HG02763 (cell line): ENCODE results near the gene KRT79.

Source experiments
- ATAC-seq: cut with Tn5 transposase; IDR thresholded peaks from one replicate; pipeline ENCODE4 v1.9.1; 2021; ENCODE audit warnings: mild to moderate bottlenecking, moderate library complexity; ENCODE audit not compliant: unreplicated experiment

Gene KRT79

DNA sequence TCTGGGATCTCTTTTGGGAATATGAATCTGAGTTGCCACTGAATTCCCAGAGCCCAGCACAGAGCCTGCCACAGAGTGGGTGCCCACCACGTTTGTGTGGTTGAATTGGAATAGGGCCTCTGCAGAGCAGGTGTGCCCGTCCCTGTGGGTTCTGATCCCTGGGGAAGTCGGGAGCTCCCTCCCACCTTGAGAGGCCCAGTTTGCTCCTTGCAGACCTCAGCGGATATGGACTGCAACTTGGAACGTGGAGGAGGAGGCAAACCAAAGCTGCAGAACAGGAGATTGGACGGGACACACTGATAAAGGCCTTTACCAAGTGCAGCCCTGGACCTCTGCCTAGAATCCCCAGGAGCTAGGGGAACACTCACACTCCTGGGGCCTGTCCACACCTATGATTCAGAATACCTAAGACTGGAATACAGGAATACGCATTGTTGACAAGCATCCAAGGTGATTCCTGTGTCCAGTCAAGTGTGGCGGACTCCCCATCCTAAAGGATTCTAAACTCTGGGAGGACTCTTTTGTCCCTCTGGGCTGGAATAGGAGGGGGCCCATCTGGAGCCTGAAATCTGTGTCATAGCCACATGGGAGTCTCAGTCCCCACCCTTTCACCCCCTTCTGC lies 59.4 kb downstream of the KRT79 start:
- ATAC-seq = no peak

- ATAC-seq = no peak
Measured at GRCh38 chr12:52772772-52773171, 61.3 kb downstream of the KRT79 start.

DNA sequence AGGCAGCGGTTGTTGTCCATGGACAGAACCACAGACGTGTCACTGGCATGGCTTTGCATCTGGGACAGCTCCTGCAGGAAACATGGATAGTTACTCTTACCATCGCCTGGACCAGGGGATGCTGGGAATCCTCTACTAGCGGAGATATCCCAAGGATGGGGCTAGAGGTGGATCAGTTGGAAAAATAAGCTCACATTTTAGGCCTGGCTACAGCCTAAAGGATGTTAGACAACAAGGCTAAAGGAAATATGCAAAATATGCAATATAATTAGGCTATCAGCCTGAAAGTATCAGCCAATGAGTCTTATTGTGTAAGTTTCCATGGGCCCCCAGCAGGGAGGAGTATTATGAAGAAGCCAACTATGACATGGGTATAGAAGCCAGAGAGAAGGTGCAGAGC lies 61.9 kb downstream of the KRT79 start:
- no peak for ATAC-seq

DNA sequence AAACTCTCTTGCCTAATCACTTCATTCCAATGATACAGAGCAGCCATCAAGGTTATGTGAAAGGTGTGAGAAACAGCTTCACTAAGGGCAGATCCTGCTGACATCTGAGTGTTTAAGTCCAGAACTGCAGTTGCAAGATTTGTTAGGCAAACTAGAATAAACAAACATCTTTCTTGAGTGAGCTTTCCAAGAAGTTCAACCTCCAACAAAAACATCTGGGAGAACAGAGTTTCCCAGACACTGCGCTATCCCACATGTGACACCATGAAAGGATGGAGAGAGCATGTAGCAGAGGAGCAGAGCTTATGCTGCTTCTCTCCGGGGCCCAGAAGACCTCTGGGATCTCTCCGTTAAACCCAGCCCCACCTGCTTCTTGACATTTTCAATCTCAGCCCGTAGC lies 62.6 kb downstream of the KRT79 start:
- no peak for ATAC-seq
